ENCODE data around the gene P2RY2. TPM values are rescaled to one million over a fixed set of nuclear protein-coding genes. Genes with fewer than 3 reads are reported as not detected.

The P2RY2 gene
- polyA plus RNA-seq, 1 donor, result 0.58 TPM

DNA sequence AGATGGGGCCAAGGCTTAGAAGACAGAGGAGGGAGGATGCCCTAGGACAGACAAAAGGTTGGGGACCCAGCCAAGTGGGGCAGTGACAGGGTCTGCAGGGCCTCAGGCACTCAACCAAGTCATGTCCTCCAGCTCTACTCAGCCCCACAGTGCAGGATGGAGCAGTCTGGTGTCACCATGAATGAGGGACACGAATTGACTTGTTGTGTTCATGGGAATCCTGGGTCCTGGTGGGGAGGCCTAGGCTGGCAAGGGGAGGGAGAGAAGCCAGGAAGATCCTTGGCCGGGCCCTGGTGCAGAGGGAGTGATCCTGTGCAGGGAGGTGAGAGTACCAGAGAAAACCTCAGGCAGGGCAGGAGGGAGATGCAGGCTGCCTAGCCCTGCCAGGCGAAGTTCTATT lies 66.0 kb downstream of the P2RY2 start:
- no peak for DNase-seq

DNA sequence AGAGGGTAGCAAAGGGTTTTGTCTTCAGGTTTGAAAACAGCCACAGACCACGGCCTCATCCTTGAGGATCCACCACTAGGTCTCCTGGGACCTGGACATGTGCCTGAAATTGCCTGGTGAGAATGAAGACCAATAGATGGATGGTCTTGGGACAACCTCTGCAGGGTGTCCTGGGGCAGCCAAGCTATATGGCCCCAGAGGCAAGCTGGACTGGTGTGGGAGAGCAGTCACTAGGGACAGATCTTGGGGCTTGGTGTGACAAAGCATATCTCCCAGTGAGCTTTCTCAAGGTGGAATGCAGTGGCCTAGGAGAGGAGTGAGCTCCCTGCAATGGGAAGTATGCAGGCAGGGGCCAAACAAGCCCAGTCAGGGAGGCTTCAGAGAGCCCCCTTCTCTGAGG lies 67.6 kb downstream of the P2RY2 start:
- DNase-seq, result no peak

Other genes starting within 250 kb of the P2RY2 start
- gene FCHSD2, start 76.0 kb upstream of the P2RY2 start, polyA plus RNA-seq (ENCODE audit: insufficient read length), result 48.4 TPM
- 0.85 TPM for gene P2RY6, start 54.1 kb downstream of the P2RY2 start, polyA plus RNA-seq (ENCODE audit: insufficient read length)
- gene ARHGEF17, start 90.0 kb downstream of the P2RY2 start, polyA plus RNA-seq (ENCODE audit: insufficient read length), result 94.4 TPM
- gene RELT, start 158.1 kb downstream of the P2RY2 start, polyA plus RNA-seq (ENCODE audit: insufficient read length), result 3.5 TPM